Measurements from ENCODE around the gene SIT1.

The SIT1 gene

GRCh38 chr9:35650341-35651158, at the start of gene SIT1:
TSS of gene SIT1 (minus strand) at chr9:35650931. CDS start at chr9:35650853, 78 bp downstream.
- in situ Hi-C loops (cut with HindIII; ENCODE audit: low pct_unique_long_range_greater_than_20kb, low sequenced_read_pairs), result no loop called here
- no peak for TF ChIP-seq JUND (IDR thresholded peaks at IDR 0.05; ENCODE audit: low read depth)
- DNase-seq (ENCODE audit: low read depth in 1 of 2, low spot score in 1 of 2), result no peak

GRCh38 chr9:35700031-35700430, 49.3 kb upstream of the SIT1 start:
- no peak for DNase-seq (ENCODE audit: low read depth in 1 of 2, low spot score in 1 of 2)
- TF ChIP-seq JUND (IDR thresholded peaks at IDR 0.05; ENCODE audit: low read depth), result no peak
- in situ Hi-C loops (cut with HindIII; ENCODE audit: low pct_unique_long_range_greater_than_20kb, low sequenced_read_pairs), result no loop called here

GRCh38 chr9:35698231-35698630, 47.5 kb upstream of the SIT1 start:
- DNase-seq (ENCODE audit: low read depth in 1 of 2, low spot score in 1 of 2), result no peak
- no peak for TF ChIP-seq JUND (IDR thresholded peaks at IDR 0.05; ENCODE audit: low read depth)
- in situ Hi-C loops (cut with HindIII; ENCODE audit: low pct_unique_long_range_greater_than_20kb, low sequenced_read_pairs), result no loop called here

- TF ChIP-seq JUND (IDR thresholded peaks at IDR 0.05; ENCODE audit: low read depth), result no peak
- no peak for DNase-seq (ENCODE audit: low read depth in 1 of 2, low spot score in 1 of 2)
- in situ Hi-C loops (cut with HindIII; ENCODE audit: low pct_unique_long_range_greater_than_20kb, low sequenced_read_pairs), result no loop called here
Measured at GRCh38 chr9:35697486-35697885, 46.8 kb upstream of the SIT1 start.

GRCh38 chr9:35696520-35697215, 45.9 kb upstream of the SIT1 start:
- in situ Hi-C loops (cut with HindIII; ENCODE audit: low pct_unique_long_range_greater_than_20kb, low sequenced_read_pairs), result no loop called here
- no peak for TF ChIP-seq JUND (IDR thresholded peaks at IDR 0.05; ENCODE audit: low read depth)
- DNase-seq (ENCODE audit: low read depth in 1 of 2, low spot score in 1 of 2), result peak; percentile 39 to 63

- TF ChIP-seq JUND (IDR thresholded peaks at IDR 0.05; ENCODE audit: low read depth), result no peak
- no peak for DNase-seq (ENCODE audit: low read depth in 1 of 2, low spot score in 1 of 2)
- in situ Hi-C loops (cut with HindIII; ENCODE audit: low pct_unique_long_range_greater_than_20kb, low sequenced_read_pairs), result no loop called here
Measured at GRCh38 chr9:35695943-35696401, 45.2 kb upstream of the SIT1 start.

GRCh38 chr9:35691757-35692301, 41.1 kb upstream of the SIT1 start:
- no peak for TF ChIP-seq JUND (IDR thresholded peaks at IDR 0.05; ENCODE audit: low read depth)
- no peak for DNase-seq (ENCODE audit: low read depth in 1 of 2, low spot score in 1 of 2)
- in situ Hi-C loops (cut with HindIII; ENCODE audit: low pct_unique_long_range_greater_than_20kb, low sequenced_read_pairs), result no loop called here

- in situ Hi-C loops (cut with HindIII; ENCODE audit: low pct_unique_long_range_greater_than_20kb, low sequenced_read_pairs), result no loop called here
- no peak for TF ChIP-seq JUND (IDR thresholded peaks at IDR 0.05; ENCODE audit: low read depth)
- no peak for DNase-seq (ENCODE audit: low read depth in 1 of 2, low spot score in 1 of 2)
Measured at GRCh38 chr9:35691334-35691650, 40.6 kb upstream of the SIT1 start.

GRCh38 chr9:35690614-35691333, 40.0 kb upstream of the SIT1 start:
- peak; percentile 26 to 54 for DNase-seq (ENCODE audit: low read depth in 1 of 2, low spot score in 1 of 2)
- in situ Hi-C loops (cut with HindIII; ENCODE audit: low pct_unique_long_range_greater_than_20kb, low sequenced_read_pairs), result no loop called here
- no peak for TF ChIP-seq JUND (IDR thresholded peaks at IDR 0.05; ENCODE audit: low read depth)

GRCh38 chr9:35690294-35690613, 39.5 kb upstream of the SIT1 start:
- in situ Hi-C loops (cut with HindIII; ENCODE audit: low pct_unique_long_range_greater_than_20kb, low sequenced_read_pairs), result no loop called here
- no peak for DNase-seq (ENCODE audit: low read depth in 1 of 2, low spot score in 1 of 2)
- no peak for TF ChIP-seq JUND (IDR thresholded peaks at IDR 0.05; ENCODE audit: low read depth)

- in situ Hi-C loops (cut with HindIII; ENCODE audit: low pct_unique_long_range_greater_than_20kb, low sequenced_read_pairs), result no loop called here
- TF ChIP-seq JUND (IDR thresholded peaks at IDR 0.05; ENCODE audit: low read depth), result no peak
- no peak for DNase-seq (ENCODE audit: low read depth in 1 of 2, low spot score in 1 of 2)
Measured at GRCh38 chr9:35689542-35690293, 39.0 kb upstream of the SIT1 start, which contains the start of gene TPM2. TSS of gene TPM2 (minus strand) at chr9:35689925. CDS start at chr9:35689817, 108 bp downstream.

Data from T47D (cell line).